Panc1 (cell line): Measurements from ENCODE around the gene MYO16. TPM values are rescaled to one million over a fixed set of nuclear protein-coding genes. Genes with fewer than 3 reads are reported as not detected.

Experiments used
- ATAC-seq: fragments of 200-7000 bp; cut with Tn5 transposase; 2 replicates; pipeline ENCODE4 v1.9.1; 2020; ENCODE audit warnings: mild to moderate bottlenecking, moderate library complexity
- BruUV-seq: library from RNA; stranded (reverse); fragments of 400-500 nt; replicated peaks from 2 replicates; lab custom pipeline; 2021; lab: Mats Ljungman, UMichigan
- CTCF ChIA-PET: fragments of 300-600 bp; sonication (Branson Sonifier 250); formaldehyde crosslinking; loops from one replicate; lab custom pipeline; 2022; ENCODE audit warnings: antibody characterized with exemption; lab: Charles Lee
- POLR2A ChIA-PET: fragments of 300-600 bp; sonication (Branson Sonifier 250); formaldehyde crosslinking; loops from one replicate; lab custom pipeline; 2022; ENCODE audit warnings: antibody characterized with exemption; lab: Charles Lee
- DNase-seq: peaks from one replicate; pipeline ENCODE4 v3.0.0-alpha.2; 2010; ENCODE audit warnings: low read depth, low spot score
- H3K27ac ChIP-seq: 2 replicates; pipeline ENCODE4 v1.5.1; 2011; ENCODE audit warnings: mild to moderate bottlenecking, low read length, inconsistent platforms
- H3K27me3 ChIP-seq: fragments of 200-500 bp; sonication (Bioruptor generic); 2 replicates; pipeline ENCODE4 v1.6.0; 2014; ENCODE audit warnings: low read length, inconsistent platforms; ENCODE audit not compliant: control insufficient read depth, insufficient read depth
- H3K36me3 ChIP-seq: fragments of 200-500 bp; sonication (Bioruptor generic); 2 replicates; pipeline ENCODE4 v1.5.1; 2014; ENCODE audit warnings: inconsistent platforms, mild to moderate bottlenecking, low read length, moderate library complexity; ENCODE audit not compliant: control insufficient read depth, insufficient read depth
- H3K4me1 ChIP-seq: 2 replicates; pipeline ENCODE4 v1.5.1; 2011; ENCODE audit warnings: inconsistent platforms, mild to moderate bottlenecking, low read length, moderate library complexity; ENCODE audit not compliant: control insufficient read depth, insufficient read depth
- H3K4me3 ChIP-seq, 2 experiments: 2 replicates each; pipeline ENCODE4 v1.5.1; 2011 to 2012; ENCODE audit warnings: low read depth in 2 of 2, low read length in 2 of 2, mild to moderate bottlenecking in 2 of 2, inconsistent platforms in 1 of 2, moderate library complexity in 1 of 2
- H3K9me3 ChIP-seq: fragments of 200-500 bp; sonication (Bioruptor generic); 2 replicates; pipeline ENCODE4 v1.5.1; 2014; ENCODE audit warnings: low read depth, mild to moderate bottlenecking, inconsistent platforms, low read length, moderate library complexity; ENCODE audit not compliant: control insufficient read depth, insufficient read depth
- POLR2AphosphoS5 ChIP-seq: IDR thresholded peaks from 2 replicates; pipeline ENCODE4 v1.6.1; 2012; ENCODE audit warnings: mild to moderate bottlenecking, low read depth, low read length, moderate library complexity
- SIN3A ChIP-seq: IDR thresholded peaks from 2 replicates; pipeline ENCODE4 v1.6.1; 2012; ENCODE audit warnings: low read depth, mild to moderate bottlenecking, low read length, moderate library complexity, borderline replicate concordance; ENCODE audit not compliant: insufficient read depth
- TCF7L2 ChIP-seq: IDR thresholded peaks from 2 replicates; pipeline ENCODE4 v1.6.1; 2011; ENCODE audit warnings: mild to moderate bottlenecking, low read depth, low read length, inconsistent platforms
- in situ Hi-C: cut with HindIII; loops from 2 replicates; pipeline ENCODE4 v1.10.0; 2016; ENCODE audit warnings: low sequenced_read_pairs, low pct_unique_long_range_greater_than_20kb
- intact Hi-C: fragments of 100-400 bp; cut with micrococcal nuclease; formaldehyde crosslinking; loops from one replicate; pipeline ENCODE4 v1.10.0; 2022; ENCODE audit not compliant: unreplicated experiment
- total RNA-seq: library from RNA; stranded (reverse); gene quantifications from one replicate; pipeline ENCODE4 v1.2.1, GENCODE V29; 2021; ENCODE audit not compliant: unreplicated experiment
- TF ChIP-seq, protein P1 (sequence below): fragments of 450-650 bp; IDR thresholded peaks from 2 replicates; pipeline ENCODE4 v1.5.1; 2017; ENCODE audit warnings: mild to moderate bottlenecking
- TF ChIP-seq, protein P2 (sequence below), 2 experiments: IDR thresholded peaks; 2 replicates each; pipeline ENCODE4 v1.6.1; 2011 to 2012; ENCODE audit warnings: low read depth in 2 of 2, control low read depth in 1 of 2, low read length in 1 of 2, mild to moderate bottlenecking in 1 of 2, moderate library complexity in 1 of 2; ENCODE audit not compliant: insufficient read depth in 1 of 2

The MYO16 gene
- total RNA-seq, 1 experiment from 2014 or later: 0.08 TPM

DNA sequence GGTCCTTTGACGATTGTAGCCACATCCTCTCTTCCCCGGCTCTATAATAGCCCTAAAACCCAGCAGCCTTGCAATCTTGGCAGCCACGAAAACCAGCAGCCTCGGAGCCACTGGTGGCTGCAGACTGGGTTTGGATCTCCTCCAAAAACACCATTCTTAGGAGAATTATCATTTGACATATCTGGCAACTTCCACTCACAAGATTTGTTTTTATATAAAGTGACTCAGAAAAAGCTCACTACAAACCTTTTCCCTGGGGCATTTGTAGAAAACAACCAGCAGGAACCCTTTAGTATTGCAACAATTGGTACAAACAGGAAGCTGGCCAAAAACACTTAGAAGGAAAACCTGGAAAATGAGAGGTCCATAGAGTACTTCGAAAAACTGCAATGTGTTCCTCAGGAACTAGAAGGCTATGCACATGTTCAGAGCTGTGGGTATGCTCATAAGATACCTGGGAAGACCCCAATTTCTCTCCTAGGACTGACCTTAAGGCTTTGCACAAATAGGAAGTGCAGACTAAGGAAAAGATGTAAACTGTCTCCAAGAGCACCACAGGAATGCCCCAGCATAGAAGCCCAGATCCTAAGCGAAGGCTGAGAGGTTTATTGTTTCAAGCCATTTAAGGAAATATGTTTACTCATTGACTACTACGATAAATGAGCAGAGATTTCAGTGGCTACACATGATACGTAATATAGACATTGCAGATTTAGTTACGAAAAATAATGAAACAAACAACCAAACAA lies 71.2 kb downstream of the MYO16 start:
- CTCF ChIA-PET: no interaction called here

GRCh38 chr13:108702171-108702570 lies 72.8 kb downstream of the MYO16 start:
- CTCF ChIA-PET: no interaction called here
- no TSS peak for BruUV-seq
- no peak for ATAC-seq

More for the DNA sequence above, 71.2 kb downstream of the MYO16 start:
- in situ Hi-C loops (no loop called here), intact Hi-C loops (no loop called here)
- no peak for DNase-seq
- Histone ChIP-seq H3K27ac (no peak overlapping the region), H3K27me3 (no peaks in the 10 kb centered on the region), H3K9me3 (no peaks in the 10 kb centered on the region), H3K4me1 (no peaks in the 10 kb centered on the region), H3K36me3 (no peaks in the 10 kb centered on the region), H3K4me3 (no peak overlapping the region)
- BruUV-seq: no TSS peak
- TF ChIP-seq, protein P1, sequence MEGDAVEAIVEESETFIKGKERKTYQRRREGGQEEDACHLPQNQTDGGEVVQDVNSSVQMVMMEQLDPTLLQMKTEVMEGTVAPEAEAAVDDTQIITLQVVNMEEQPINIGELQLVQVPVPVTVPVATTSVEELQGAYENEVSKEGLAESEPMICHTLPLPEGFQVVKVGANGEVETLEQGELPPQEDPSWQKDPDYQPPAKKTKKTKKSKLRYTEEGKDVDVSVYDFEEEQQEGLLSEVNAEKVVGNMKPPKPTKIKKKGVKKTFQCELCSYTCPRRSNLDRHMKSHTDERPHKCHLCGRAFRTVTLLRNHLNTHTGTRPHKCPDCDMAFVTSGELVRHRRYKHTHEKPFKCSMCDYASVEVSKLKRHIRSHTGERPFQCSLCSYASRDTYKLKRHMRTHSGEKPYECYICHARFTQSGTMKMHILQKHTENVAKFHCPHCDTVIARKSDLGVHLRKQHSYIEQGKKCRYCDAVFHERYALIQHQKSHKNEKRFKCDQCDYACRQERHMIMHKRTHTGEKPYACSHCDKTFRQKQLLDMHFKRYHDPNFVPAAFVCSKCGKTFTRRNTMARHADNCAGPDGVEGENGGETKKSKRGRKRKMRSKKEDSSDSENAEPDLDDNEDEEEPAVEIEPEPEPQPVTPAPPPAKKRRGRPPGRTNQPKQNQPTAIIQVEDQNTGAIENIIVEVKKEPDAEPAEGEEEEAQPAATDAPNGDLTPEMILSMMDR: no peak
- TF ChIP-seq SIN3A: no peak
- TF ChIP-seq POLR2AphosphoS5: no peak
- TF ChIP-seq TCF7L2: no peak
- POLR2A ChIA-PET: no interaction called here
- ATAC-seq: peak; percentile 53

DNA sequence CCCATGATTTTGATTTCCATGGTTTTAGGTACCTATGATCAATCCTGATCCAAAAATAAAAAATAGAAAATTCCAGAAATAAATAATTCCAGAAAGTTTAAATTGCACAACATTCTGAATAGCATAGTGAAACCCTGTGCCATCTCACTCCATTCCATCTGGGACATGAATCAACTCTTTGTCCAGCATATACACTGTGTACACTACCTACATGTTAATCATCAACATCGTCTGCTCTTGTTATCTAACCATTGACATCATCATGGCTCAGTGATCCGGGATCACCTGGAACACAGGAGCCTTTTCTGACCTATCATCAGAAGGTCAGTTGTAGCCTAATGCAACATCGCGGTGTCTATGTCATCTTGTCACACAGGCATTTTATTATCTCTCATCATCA lies 75.6 kb downstream of the MYO16 start:
- Histone ChIP-seq H3K27ac (no peak overlapping the region), H3K9me3 (no peaks in the 10 kb centered on the region), H3K4me1 (no peaks in the 10 kb centered on the region), H3K36me3 (no peaks in the 10 kb centered on the region), H3K27me3 (no peaks in the 10 kb centered on the region), H3K4me3 (no peak overlapping the region)
- in situ Hi-C loops (no loop called here), intact Hi-C loops (no loop called here)
- ChIA-PET CTCF (interaction anchor here (0.6 kb wide), 1 partner anchor 96 kb away, joined by 6 read pairs; no protein-coding TSS in a partner anchor), POLR2A (no interaction called here)
- BruUV-seq: no TSS peak
- no peak for DNase-seq
- TF ChIP-seq SIN3A (no peak), TCF7L2 (no peak), POLR2AphosphoS5 (no peak)
- TF ChIP-seq, protein P1: no peak
- TF ChIP-seq, protein P2, sequence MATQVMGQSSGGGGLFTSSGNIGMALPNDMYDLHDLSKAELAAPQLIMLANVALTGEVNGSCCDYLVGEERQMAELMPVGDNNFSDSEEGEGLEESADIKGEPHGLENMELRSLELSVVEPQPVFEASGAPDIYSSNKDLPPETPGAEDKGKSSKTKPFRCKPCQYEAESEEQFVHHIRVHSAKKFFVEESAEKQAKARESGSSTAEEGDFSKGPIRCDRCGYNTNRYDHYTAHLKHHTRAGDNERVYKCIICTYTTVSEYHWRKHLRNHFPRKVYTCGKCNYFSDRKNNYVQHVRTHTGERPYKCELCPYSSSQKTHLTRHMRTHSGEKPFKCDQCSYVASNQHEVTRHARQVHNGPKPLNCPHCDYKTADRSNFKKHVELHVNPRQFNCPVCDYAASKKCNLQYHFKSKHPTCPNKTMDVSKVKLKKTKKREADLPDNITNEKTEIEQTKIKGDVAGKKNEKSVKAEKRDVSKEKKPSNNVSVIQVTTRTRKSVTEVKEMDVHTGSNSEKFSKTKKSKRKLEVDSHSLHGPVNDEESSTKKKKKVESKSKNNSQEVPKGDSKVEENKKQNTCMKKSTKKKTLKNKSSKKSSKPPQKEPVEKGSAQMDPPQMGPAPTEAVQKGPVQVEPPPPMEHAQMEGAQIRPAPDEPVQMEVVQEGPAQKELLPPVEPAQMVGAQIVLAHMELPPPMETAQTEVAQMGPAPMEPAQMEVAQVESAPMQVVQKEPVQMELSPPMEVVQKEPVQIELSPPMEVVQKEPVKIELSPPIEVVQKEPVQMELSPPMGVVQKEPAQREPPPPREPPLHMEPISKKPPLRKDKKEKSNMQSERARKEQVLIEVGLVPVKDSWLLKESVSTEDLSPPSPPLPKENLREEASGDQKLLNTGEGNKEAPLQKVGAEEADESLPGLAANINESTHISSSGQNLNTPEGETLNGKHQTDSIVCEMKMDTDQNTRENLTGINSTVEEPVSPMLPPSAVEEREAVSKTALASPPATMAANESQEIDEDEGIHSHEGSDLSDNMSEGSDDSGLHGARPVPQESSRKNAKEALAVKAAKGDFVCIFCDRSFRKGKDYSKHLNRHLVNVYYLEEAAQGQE (IDR thresholded peaks at IDR 0.05; ENCODE audit: insufficient read depth in 1 of 2, low read depth in 2 of 2, low read length in 1 of 2): no peak
- ATAC-seq: no peak

More at GRCh38 chr13:108702171-108702570, 72.8 kb downstream of the MYO16 start:
- H3K27ac ChIP-seq: no peak overlapping the region
- no peak for DNase-seq
- H3K4me3 ChIP-seq: no peak overlapping the region
- H3K4me1 ChIP-seq: no peaks in the 10 kb centered on the region
- intact Hi-C loops (no loop called here), in situ Hi-C loops (no loop called here)
- no peaks in the 10 kb centered on the region for H3K36me3 ChIP-seq
- POLR2A ChIA-PET: no interaction called here
- TF ChIP-seq, protein P1: no peak
- TF ChIP-seq POLR2AphosphoS5 (no peak), TCF7L2 (no peak), SIN3A (no peak)
- no peaks in the 10 kb centered on the region for H3K27me3 ChIP-seq
- no peaks in the 10 kb centered on the region for H3K9me3 ChIP-seq
